Endothelial cell of umbilical vein (primary cell): ENCODE results near the gene KCNJ6. TPM values are rescaled to one million over a fixed set of nuclear protein-coding genes. Genes with fewer than 3 reads are reported as not detected.

Experiments used
- BruUV-seq: library from RNA; stranded (reverse); fragments of 400-500 nt; replicated peaks from 2 replicates; lab custom pipeline; 2021; lab: Mats Ljungman, UMichigan
- CTCF ChIA-PET: fragments of 300-600, 350-600 bp; sonication (Branson Sonifier 250); formaldehyde crosslinking; loops from one replicate; lab custom pipeline; 2021; ENCODE audit warnings: antibody characterized with exemption, inconsistent platforms; lab: Charles Lee
- POLR2A ChIA-PET: fragments of 300-600, 350-600 bp; sonication (Branson Sonifier 250); formaldehyde crosslinking; loops from one replicate; lab custom pipeline; 2021; ENCODE audit warnings: antibody characterized with exemption, inconsistent platforms; lab: Charles Lee
- DNase-seq: peaks from one replicate; pipeline ENCODE4 v3.0.0-alpha.2; 2011; ENCODE audit warnings: low read depth, low spot score
- FAIRE-seq: peaks from 2 replicates; lab custom pipeline; 2011; peaks lifted over from hg19 to GRCh38; lab: Jason Lieb, UNC
- H2AFZ ChIP-seq: 2 replicates; pipeline ENCODE4 v1.6.0; 2012; ENCODE audit warnings: low read depth, low read length, control low read depth, inconsistent platforms
- H3K27ac ChIP-seq: 2 replicates; pipeline ENCODE4 v1.5.1; 2011; ENCODE audit warnings: low read depth, mild to moderate bottlenecking, control low read depth, low read length, moderate library complexity; ENCODE audit not compliant: insufficient read depth
- H3K27me3 ChIP-seq, 2 experiments: 2 replicates each; pipeline versions ENCODE4 v1.6.0 to v1.6.1; 2011; ENCODE audit warnings: low read length in 2 of 2, mixed read lengths in 1 of 2; ENCODE audit not compliant: control insufficient read depth in 2 of 2, insufficient read depth in 2 of 2
- H3K36me3 ChIP-seq, 2 experiments: 2 replicates in 1 of 2; 3 replicates in 1 of 2; pipeline ENCODE4 v1.5.1; 2011; ENCODE audit warnings: low read length in 2 of 2, mild to moderate bottlenecking in 1 of 2, moderate library complexity in 1 of 2; ENCODE audit not compliant: control insufficient read depth in 2 of 2, insufficient read depth in 2 of 2; ENCODE audit errors: extremely low read depth in 1 of 2
- H3K4me1 ChIP-seq: 3 replicates; pipeline ENCODE4 v1.5.1; 2011; ENCODE audit warnings: mild to moderate bottlenecking, low read length; ENCODE audit not compliant: control insufficient read depth, insufficient read depth; ENCODE audit errors: extremely low read depth
- H3K4me2 ChIP-seq: 2 replicates; pipeline ENCODE4 v1.6.1; 2011; ENCODE audit warnings: low read length, control low read depth, mixed read lengths; ENCODE audit not compliant: insufficient read depth
- H3K4me3 ChIP-seq, 3 experiments: fragments of 200-600 bp in 1 of 3; sonication (generic), shearing (Covaris generic) in 1 of 3; replicated peaks in 1 of 3; 2 replicates each; pipeline ENCODE4 v1.5.1; 2011 to 2016; ENCODE audit warnings: control low read depth in 3 of 3, low read length in 3 of 3, mild to moderate bottlenecking in 2 of 3, inconsistent platforms in 1 of 3, low read depth in 1 of 3, moderate library complexity in 1 of 3; ENCODE audit not compliant: insufficient read depth in 1 of 3
- H3K79me2 ChIP-seq: 2 replicates; pipeline ENCODE4 v1.6.0; 2012; ENCODE audit warnings: low read length, inconsistent platforms; ENCODE audit not compliant: control insufficient read depth, insufficient read depth
- H3K9ac ChIP-seq: replicated peaks from 2 replicates; pipeline ENCODE3; 2011; ENCODE audit warnings: low read length, control low read depth; ENCODE audit not compliant: insufficient read depth; ENCODE audit errors: extremely low read depth
- H3K9me1 ChIP-seq: replicated peaks from 3 replicates; pipeline ENCODE4 v1.6.0; 2011; ENCODE audit warnings: mild to moderate bottlenecking, low read length; ENCODE audit not compliant: control insufficient read depth, insufficient read depth; ENCODE audit errors: extremely low read depth
- H3K9me3 ChIP-seq: replicated peaks from 2 replicates; pipeline ENCODE4 v1.5.1; 2012; ENCODE audit warnings: low read length, inconsistent platforms; ENCODE audit not compliant: control insufficient read depth, insufficient read depth
- H4K20me1 ChIP-seq: replicated peaks from 2 replicates; pipeline ENCODE3; 2011; ENCODE audit warnings: mild to moderate bottlenecking, low read length; ENCODE audit not compliant: control insufficient read depth, insufficient read depth; ENCODE audit errors: extremely low read depth
- CTCF ChIP-seq, 2 donors: IDR thresholded peaks; 1 replicate in 1 of 2; 2 replicates in 1 of 2; pipeline ENCODE4 v1.5.1; 2011; ENCODE audit warnings: low read length in 2 of 2, mild to moderate bottlenecking in 2 of 2, moderate library complexity in 2 of 2, control low read depth in 1 of 2, inconsistent platforms in 1 of 2, low read depth in 1 of 2; ENCODE audit not compliant: insufficient read depth in 1 of 2; ENCODE audit errors: extremely low read depth in 1 of 2
- EZH2 ChIP-seq: IDR thresholded peaks from 2 replicates; pipeline ENCODE4 v1.6.1; 2012; ENCODE audit warnings: borderline replicate concordance, low read depth, mild to moderate bottlenecking, moderate library complexity, low read length, inconsistent platforms; ENCODE audit not compliant: severe bottlenecking
- FOS ChIP-seq: IDR thresholded peaks from 2 replicates; pipeline ENCODE4 v1.6.1; 2011; ENCODE audit warnings: mild to moderate bottlenecking, low read length, moderate library complexity, borderline replicate concordance; ENCODE audit not compliant: insufficient read depth
- GATA2 ChIP-seq: IDR thresholded peaks from 2 replicates; pipeline ENCODE4 v1.7.0; 2011; ENCODE audit warnings: low read depth, mild to moderate bottlenecking, moderate library complexity, mixed read lengths, low read length; ENCODE audit not compliant: insufficient read length, insufficient read depth
- JUN ChIP-seq: IDR thresholded peaks from 2 replicates; pipeline ENCODE4 v1.6.1; 2011; ENCODE audit warnings: borderline replicate concordance, low read depth; ENCODE audit not compliant: insufficient read length, insufficient read depth
- MYC ChIP-seq: IDR thresholded peaks from one replicate; pipeline ENCODE4 v1.6.1; 2011; ENCODE audit warnings: mild to moderate bottlenecking, low read depth, low read length
- POLR2A ChIP-seq: IDR thresholded peaks from 2 replicates; pipeline ENCODE4 v1.6.1; 2012; ENCODE audit warnings: low read depth, mild to moderate bottlenecking, control low read depth, low read length
- POLR2AphosphoS5 ChIP-seq: IDR thresholded peaks from 2 replicates; pipeline ENCODE4 v1.6.1; 2012; ENCODE audit warnings: low read depth, mild to moderate bottlenecking, control low read depth, low read length, moderate library complexity; ENCODE audit not compliant: insufficient read depth
- dilution Hi-C: fragments of 300-500 bp; cut with MboI; formaldehyde crosslinking; loops from one replicate; pipeline ENCODE4 v1.15.0; 2019; ENCODE audit warnings: low sequenced_read_pairs; ENCODE audit not compliant: extremely low pct_ligation_motif_present
- intact Hi-C: fragments of 100-400 bp; cut with micrococcal nuclease; formaldehyde crosslinking; loops from one replicate; pipeline ENCODE4 v1.10.0; 2022
- polyA plus RNA-seq, 4 experiments: library from polyadenylated mRNA; depleted of rRNA in 3 of 4; stranded (reverse) in 3 of 4; unstranded in 1 of 4; fragments of >200 nt; gene quantifications; 2 replicates each; pipeline versions ENCODE4 v1.2.1 to v1.2.3, GENCODE V29; 2011 to 2012; ENCODE audit warnings: missing spikeins in 1 of 4
- total RNA-seq: library from RNA; stranded (reverse); gene quantifications from 2 replicates; pipeline ENCODE4 v1.2.3, GENCODE V29; 2021
- TF ChIP-seq, protein P1 (sequence below): IDR thresholded peaks from 2 replicates; pipeline ENCODE4 v1.6.1; 2011; ENCODE audit not compliant: insufficient read depth, insufficient read length

KCNJ6 gene
- total and polyA plus RNA-seq, 2 donors (not counting 3 experiments of a cell fraction or from before 2014, with no cell fraction given) = not detected

- intact Hi-C loops (no loop called here), dilution Hi-C loops (no loop called here)
- DNase-seq (peak; percentile 43), FAIRE-seq (peak; percentile 8)
- Histone ChIP-seq H3K4me1 (no peaks in the 10 kb centered on the region), H2AFZ (no peak overlapping the region), H3K27me3 (no peaks in the 10 kb centered on the region), H3K4me3 (no peak overlapping the region), H3K9ac (no peak overlapping the region), H4K20me1 (no peaks in the 10 kb centered on the region), H3K27ac (no peak overlapping the region), H3K9me1 (no peaks in the 10 kb centered on the region), H3K79me2 (no peaks in the 10 kb centered on the region), H3K9me3 (no peaks in the 10 kb centered on the region), H3K36me3 (no peaks in the 10 kb centered on the region), H3K4me2 (no peak overlapping the region)
- ChIA-PET CTCF (no interaction called here), POLR2A (no interaction called here)
- no TSS peak for BruUV-seq
- TF ChIP-seq JUN (no peak), GATA2 (no peak), POLR2AphosphoS5 (no peak), FOS (no peak), MYC (no peak), CTCF (IDR thresholded peaks at IDR 0.05; ENCODE audit: extremely low read depth in 1 of 2, insufficient read depth in 1 of 2, low read depth in 1 of 2, low read length in 2 of 2) (no peak), EZH2 (no peak), POLR2A (no peak)
- TF ChIP-seq, protein P1, sequence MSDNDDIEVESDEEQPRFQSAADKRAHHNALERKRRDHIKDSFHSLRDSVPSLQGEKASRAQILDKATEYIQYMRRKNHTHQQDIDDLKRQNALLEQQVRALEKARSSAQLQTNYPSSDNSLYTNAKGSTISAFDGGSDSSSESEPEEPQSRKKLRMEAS = no peak
Measured at GRCh38 chr21:37593015-37593414, 323.2 kb downstream of the KCNJ6 start.
